Colonic mucosa (tissue), 4 donors: ENCODE results near the gene HDAC9. TPM values are rescaled to one million over a fixed set of nuclear protein-coding genes. Genes with fewer than 3 reads are reported as not detected.

Experiments used
- DNase-seq: peaks from one replicate; pipeline ENCODE4 v3.0.0-alpha.2; 2020
- H3K27ac ChIP-seq: fragments of 200-600 bp; one replicate; pipeline ENCODE4 v1.8.0; 2021
- H3K27me3 ChIP-seq: fragments of 200-600 bp; one replicate; pipeline ENCODE4 v1.8.0; 2021
- H3K36me3 ChIP-seq: fragments of 200-600 bp; one replicate; pipeline ENCODE4 v1.8.0; 2021
- H3K4me1 ChIP-seq: fragments of 200-600 bp; one replicate; pipeline ENCODE4 v1.8.0; 2021; ENCODE audit warnings: mild to moderate bottlenecking
- H3K4me3 ChIP-seq: fragments of 200-600 bp; one replicate; pipeline ENCODE4 v1.8.0; 2021
- H3K9ac ChIP-seq, 2 donors: one replicate each; pipeline ENCODE4 v1.7.0; 2013; ENCODE audit warnings: control low read depth in 2 of 2, low read depth in 2 of 2, low read length in 2 of 2
- H3K9me3 ChIP-seq: fragments of 200-600 bp; one replicate; pipeline ENCODE4 v1.8.0; 2021
- intact Hi-C: fragments of 100-400 bp; cut with DNase I; formaldehyde crosslinking; loops from one replicate; pipeline ENCODE4 v1.14.1; 2022
- total RNA-seq, 2 donors: library from RNA; stranded (reverse); fragmentation: NEBNext Ultra II Directional in 1 of 2; extraction: Animal tissue kit (Norgen Biotek cat#: 25700) in 1 of 2; gene quantifications; one replicate each; pipeline ENCODE4 v1.2.1, GENCODE V29; 2021
- TF ChIP-seq, protein P1 (sequence below): fragments of 200-600 bp; IDR thresholded peaks from one replicate; pipeline ENCODE4 v1.8.0; 2022; ENCODE audit warnings: antibody characterized with exemption, mild to moderate bottlenecking
- donor health status: healthy.
- donor health status: DM: no; HTN: no; CAD: no.
- donor health status: DM: no; HTN: no; CAD: no.

HDAC9 gene
- total RNA-seq, 2 donors from 2014 or later, result 2.6 to 8.7 TPM

DNA sequence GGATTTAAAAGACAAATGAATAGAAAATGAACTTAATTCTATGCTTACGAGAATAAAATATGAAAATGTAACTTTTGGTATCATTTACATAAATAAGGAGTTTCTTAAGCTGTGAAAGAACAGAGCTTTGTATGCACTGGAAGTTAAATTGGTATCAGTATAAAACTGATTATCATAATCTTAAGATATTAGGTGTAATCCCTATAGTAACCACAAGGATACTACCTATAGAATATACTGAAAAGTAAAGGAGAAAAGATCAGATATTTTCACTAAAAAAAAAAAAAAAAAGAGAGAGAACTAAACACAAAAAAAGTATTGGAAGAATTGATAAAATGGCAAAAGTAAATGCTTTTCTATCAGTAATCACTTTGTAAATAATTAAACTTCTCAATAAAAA, 521.8 kb downstream of the HDAC9 start:
- H3K4me3 ChIP-seq, result no peak overlapping the region
- TF ChIP-seq, protein P1, sequence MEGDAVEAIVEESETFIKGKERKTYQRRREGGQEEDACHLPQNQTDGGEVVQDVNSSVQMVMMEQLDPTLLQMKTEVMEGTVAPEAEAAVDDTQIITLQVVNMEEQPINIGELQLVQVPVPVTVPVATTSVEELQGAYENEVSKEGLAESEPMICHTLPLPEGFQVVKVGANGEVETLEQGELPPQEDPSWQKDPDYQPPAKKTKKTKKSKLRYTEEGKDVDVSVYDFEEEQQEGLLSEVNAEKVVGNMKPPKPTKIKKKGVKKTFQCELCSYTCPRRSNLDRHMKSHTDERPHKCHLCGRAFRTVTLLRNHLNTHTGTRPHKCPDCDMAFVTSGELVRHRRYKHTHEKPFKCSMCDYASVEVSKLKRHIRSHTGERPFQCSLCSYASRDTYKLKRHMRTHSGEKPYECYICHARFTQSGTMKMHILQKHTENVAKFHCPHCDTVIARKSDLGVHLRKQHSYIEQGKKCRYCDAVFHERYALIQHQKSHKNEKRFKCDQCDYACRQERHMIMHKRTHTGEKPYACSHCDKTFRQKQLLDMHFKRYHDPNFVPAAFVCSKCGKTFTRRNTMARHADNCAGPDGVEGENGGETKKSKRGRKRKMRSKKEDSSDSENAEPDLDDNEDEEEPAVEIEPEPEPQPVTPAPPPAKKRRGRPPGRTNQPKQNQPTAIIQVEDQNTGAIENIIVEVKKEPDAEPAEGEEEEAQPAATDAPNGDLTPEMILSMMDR, result no peak
- no peak overlapping the region for H3K27ac ChIP-seq
- H3K36me3 ChIP-seq, result no peaks in the 10 kb centered on the region
- no peak for DNase-seq
- no peak overlapping the region for H3K9ac ChIP-seq
- no peaks in the 10 kb centered on the region for H3K9me3 ChIP-seq
- no peaks in the 10 kb centered on the region for H3K4me1 ChIP-seq
- intact Hi-C loops, result no loop called here
- H3K27me3 ChIP-seq, result no peaks in the 10 kb centered on the region

DNA sequence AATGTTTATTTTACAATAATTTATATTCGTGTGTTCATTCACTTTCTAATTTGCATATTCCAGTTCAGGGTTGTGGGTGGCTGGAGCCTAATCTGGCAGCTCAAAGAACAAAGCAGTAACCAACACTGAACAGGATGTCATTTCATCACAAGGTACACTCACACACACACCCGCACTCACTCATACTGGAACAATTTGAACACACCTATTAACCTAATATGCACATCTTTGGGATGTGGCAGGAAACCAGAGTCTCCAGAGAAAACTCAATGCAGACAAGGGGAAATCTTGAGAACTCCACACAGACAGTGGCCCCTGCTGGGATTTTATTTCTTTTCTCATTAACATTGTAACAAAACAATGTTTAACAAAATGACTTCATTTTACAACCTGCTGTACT, 524.5 kb downstream of the HDAC9 start:
- no peak for DNase-seq
- TF ChIP-seq, protein P1, result no peak
- H3K4me1 ChIP-seq, result no peaks in the 10 kb centered on the region
- H3K4me3 ChIP-seq, result no peak overlapping the region
- no peak overlapping the region for H3K27ac ChIP-seq
- no peak overlapping the region for H3K9ac ChIP-seq
- no peaks in the 10 kb centered on the region for H3K9me3 ChIP-seq
- no peaks in the 10 kb centered on the region for H3K27me3 ChIP-seq
- H3K36me3 ChIP-seq, result no peaks in the 10 kb centered on the region
- intact Hi-C loops, result no loop called here

DNA sequence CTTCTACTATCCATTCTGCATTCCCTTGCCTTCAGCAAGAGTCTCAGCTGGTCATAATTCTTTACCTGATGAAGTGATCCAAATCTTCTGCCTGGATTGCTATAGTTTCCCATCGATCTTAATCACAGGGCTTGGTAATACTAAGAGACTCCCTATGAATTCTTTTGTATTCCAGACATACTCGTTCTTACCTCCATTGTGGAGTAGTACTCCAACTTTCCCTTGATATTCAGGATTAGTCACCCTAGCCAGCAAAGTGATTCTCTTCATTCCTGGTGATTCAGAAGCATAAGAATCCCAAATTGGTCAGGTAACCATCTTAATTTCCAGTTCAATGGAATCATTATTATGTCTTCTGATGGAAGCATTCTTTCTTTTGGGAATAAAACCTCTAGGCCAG, 525.2 kb downstream of the HDAC9 start:
- Histone ChIP-seq H3K4me3 (no peak overlapping the region), H3K9ac (no peak overlapping the region)
- intact Hi-C loops, result no loop called here

DNA sequence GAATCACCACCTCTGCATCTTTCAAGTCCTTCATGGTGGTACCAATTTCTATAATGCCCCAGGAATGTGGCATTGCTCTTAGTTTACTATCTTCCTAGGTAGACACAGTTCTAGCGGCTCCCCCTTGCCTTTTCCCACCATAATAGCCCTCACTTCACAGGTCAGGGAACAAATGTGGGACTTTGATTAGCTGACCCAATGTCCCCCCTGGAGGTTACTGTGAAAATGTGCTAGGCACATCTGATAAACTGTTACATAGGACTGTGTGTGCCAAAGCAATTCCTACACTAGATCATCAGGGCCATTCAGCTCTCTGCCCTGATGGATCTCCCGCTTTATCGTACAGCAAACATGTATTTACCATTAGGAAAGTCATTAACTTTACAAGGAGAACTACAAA, 527.9 kb downstream of the HDAC9 start:
- DNase-seq, result no peak
- H3K36me3 ChIP-seq, result no peaks in the 10 kb centered on the region
- H3K27me3 ChIP-seq, result no peaks in the 10 kb centered on the region
- intact Hi-C loops, result no loop called here
- H3K27ac ChIP-seq, result no peak overlapping the region
- H3K9me3 ChIP-seq, result no peaks in the 10 kb centered on the region
- no peak overlapping the region for H3K4me3 ChIP-seq
- no peaks in the 10 kb centered on the region for H3K4me1 ChIP-seq
- no peak overlapping the region for H3K9ac ChIP-seq
- TF ChIP-seq, protein P1, result no peak

More for the DNA sequence above, 525.2 kb downstream of the HDAC9 start:
- H3K27ac ChIP-seq, result no peak overlapping the region
- no peaks in the 10 kb centered on the region for H3K4me1 ChIP-seq
- no peaks in the 10 kb centered on the region for H3K36me3 ChIP-seq
- H3K27me3 ChIP-seq, result no peaks in the 10 kb centered on the region
- no peaks in the 10 kb centered on the region for H3K9me3 ChIP-seq
- TF ChIP-seq, protein P1, result no peak
- DNase-seq, result no peak

DNA sequence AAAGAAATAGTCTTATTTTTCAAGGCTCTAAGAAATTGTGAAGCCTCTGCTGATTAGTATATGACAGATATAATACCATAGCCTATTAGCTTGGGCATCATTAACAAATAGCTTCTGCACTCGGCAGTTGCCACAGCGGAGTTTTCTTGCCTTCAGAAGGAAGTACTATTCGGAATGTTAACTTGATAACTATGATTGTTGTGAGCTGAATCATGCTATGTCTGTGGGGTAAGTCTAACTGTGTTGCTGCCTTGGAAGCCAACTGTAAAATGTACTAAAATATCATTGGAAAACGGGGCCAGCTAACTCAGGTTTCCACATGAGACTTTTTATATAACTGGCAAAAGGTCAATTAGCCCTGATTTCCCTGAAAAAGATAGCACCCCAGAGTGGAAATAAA, 528.7 kb downstream of the HDAC9 start:
- no peak for DNase-seq
- no peaks in the 10 kb centered on the region for H3K9me3 ChIP-seq
- H3K4me3 ChIP-seq, result no peak overlapping the region
- H3K27ac ChIP-seq, result no peak overlapping the region
- no peaks in the 10 kb centered on the region for H3K36me3 ChIP-seq
- intact Hi-C loops, result no loop called here
- H3K9ac ChIP-seq, result no peak overlapping the region
- H3K27me3 ChIP-seq, result no peaks in the 10 kb centered on the region
- no peaks in the 10 kb centered on the region for H3K4me1 ChIP-seq
- TF ChIP-seq, protein P1, result no peak

DNA sequence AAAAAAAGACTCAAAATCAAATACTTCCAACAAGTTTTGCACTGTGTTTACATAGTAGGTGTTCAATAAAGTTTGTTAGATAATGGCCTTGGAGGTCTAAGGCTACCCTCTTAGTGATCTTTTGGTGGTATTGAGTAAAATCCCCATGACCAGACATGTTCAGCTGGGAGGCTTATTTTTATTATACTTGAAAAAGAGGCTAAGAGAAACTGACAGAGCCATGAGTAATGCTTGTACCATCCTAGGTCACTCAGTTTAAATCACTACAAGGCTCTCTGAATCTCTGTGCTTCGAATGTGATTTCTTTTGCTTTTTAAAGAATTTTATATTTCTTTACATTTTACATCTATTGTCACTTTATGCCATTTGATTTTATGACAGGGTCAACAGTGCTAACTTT, 531.3 kb downstream of the HDAC9 start:
- no peaks in the 10 kb centered on the region for H3K4me1 ChIP-seq

More for the DNA sequence above, 531.3 kb downstream of the HDAC9 start:
- no peak overlapping the region for H3K9ac ChIP-seq
- TF ChIP-seq, protein P1, result no peak
- DNase-seq, result no peak
- no peaks in the 10 kb centered on the region for H3K27me3 ChIP-seq
- no peaks in the 10 kb centered on the region for H3K36me3 ChIP-seq
- H3K9me3 ChIP-seq, result no peaks in the 10 kb centered on the region
- no peak overlapping the region for H3K4me3 ChIP-seq
- H3K27ac ChIP-seq, result no peak overlapping the region
- intact Hi-C loops, result no loop called here
